Adrenal gland (tissue), 5 donors: ENCODE results near the gene SHANK2.

Source experiments
- POLR2A ChIP-seq, 2 donors: fragments of 450-650 bp; IDR thresholded peaks; one replicate each; pipeline ENCODE4 v1.6.1; 2017; ENCODE audit warnings: antibody characterized with exemption in 2 of 2, mild to moderate bottlenecking in 2 of 2, moderate library complexity in 1 of 2
- TF ChIP-seq, protein P1 (sequence below), 6 experiments: fragments of 450-650 bp in 4 of 6; fragments of 200-600 bp in 2 of 6; sonication (generic) in 1 of 6; IDR thresholded peaks; 1 replicate in 5 of 6; 2 replicates in 1 of 6; pipeline versions ENCODE4 v1.5.1 to v1.8.0; 2016 to 2021; ENCODE audit warnings: antibody characterized with exemption in 6 of 6, mild to moderate bottlenecking in 2 of 6, moderate library complexity in 1 of 6
- donor health status: DM: no; HTN: no; CAD: no.

- TF ChIP-seq, protein P1, sequence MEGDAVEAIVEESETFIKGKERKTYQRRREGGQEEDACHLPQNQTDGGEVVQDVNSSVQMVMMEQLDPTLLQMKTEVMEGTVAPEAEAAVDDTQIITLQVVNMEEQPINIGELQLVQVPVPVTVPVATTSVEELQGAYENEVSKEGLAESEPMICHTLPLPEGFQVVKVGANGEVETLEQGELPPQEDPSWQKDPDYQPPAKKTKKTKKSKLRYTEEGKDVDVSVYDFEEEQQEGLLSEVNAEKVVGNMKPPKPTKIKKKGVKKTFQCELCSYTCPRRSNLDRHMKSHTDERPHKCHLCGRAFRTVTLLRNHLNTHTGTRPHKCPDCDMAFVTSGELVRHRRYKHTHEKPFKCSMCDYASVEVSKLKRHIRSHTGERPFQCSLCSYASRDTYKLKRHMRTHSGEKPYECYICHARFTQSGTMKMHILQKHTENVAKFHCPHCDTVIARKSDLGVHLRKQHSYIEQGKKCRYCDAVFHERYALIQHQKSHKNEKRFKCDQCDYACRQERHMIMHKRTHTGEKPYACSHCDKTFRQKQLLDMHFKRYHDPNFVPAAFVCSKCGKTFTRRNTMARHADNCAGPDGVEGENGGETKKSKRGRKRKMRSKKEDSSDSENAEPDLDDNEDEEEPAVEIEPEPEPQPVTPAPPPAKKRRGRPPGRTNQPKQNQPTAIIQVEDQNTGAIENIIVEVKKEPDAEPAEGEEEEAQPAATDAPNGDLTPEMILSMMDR (IDR thresholded peaks at IDR 0.05): no peak
- TF ChIP-seq POLR2A (IDR thresholded peaks at IDR 0.05): no peak
Observed at GRCh38 chr11:71238941-71239340, 13.4 kb downstream of the SHANK2 start.
